HepG2 (cell line): ENCODE measurements around the gene BRD3. TPM values are rescaled to one million over a fixed set of nuclear protein-coding genes. Genes with fewer than 3 reads are reported as not detected.

Experiments
- ARID5B ChIP-seq: IDR thresholded peaks from 2 replicates; pipeline ENCODE4 v1.4.0; 2020; ENCODE audit warnings: mild to moderate bottlenecking, missing genetic modification reagents
- CEBPG ChIP-seq: IDR thresholded peaks from 2 replicates; pipeline ENCODE4 v1.6.1; 2016
- FOXA3 ChIP-seq: IDR thresholded peaks from 2 replicates; pipeline ENCODE4 v1.6.1; 2016; ENCODE audit warnings: missing genetic modification reagents, missing compliant biosample characterization
- GABPA ChIP-seq, 2 experiments: IDR thresholded peaks; 2 replicates each; pipeline ENCODE4 v1.6.1; 2011 to 2016; ENCODE audit warnings: low read depth in 2 of 2, low read length in 1 of 2, missing biosample characterization in 1 of 2, missing genetic modification characterization in 1 of 2
- MED1 ChIP-seq: sonication (generic); formaldehyde crosslinking; IDR thresholded peaks from 2 replicates; pipeline ENCODE4 v1.4.0; 2020; ENCODE audit warnings: missing genetic modification reagents
- NFE2 ChIP-seq: sonication (generic); formaldehyde crosslinking; IDR thresholded peaks from 2 replicates; pipeline ENCODE4 v1.4.0; 2020; ENCODE audit warnings: missing genetic modification reagents
- NR3C1 ChIP-seq: sonication (generic); formaldehyde crosslinking; IDR thresholded peaks from 2 replicates; pipeline ENCODE4 v1.4.0; 2020; ENCODE audit warnings: missing genetic modification reagents
- PAX8 ChIP-seq: sonication (generic); formaldehyde crosslinking; IDR thresholded peaks from 2 replicates; pipeline ENCODE4 v1.8.0; 2022; ENCODE audit warnings: mild to moderate bottlenecking, missing genetic modification reagents, borderline replicate concordance
- PRDM4 ChIP-seq: sonication (generic); formaldehyde crosslinking; IDR thresholded peaks from 2 replicates; pipeline ENCODE4 v1.9.0; 2021; ENCODE audit warnings: missing genetic modification reagents, borderline replicate concordance
- PRMT3 ChIP-seq: sonication (generic); formaldehyde crosslinking; IDR thresholded peaks from 2 replicates; pipeline ENCODE4 v1.8.1; 2022; ENCODE audit warnings: low read depth, mild to moderate bottlenecking, moderate library complexity, missing genetic modification reagents, borderline replicate concordance
- SATB2 ChIP-seq: sonication (generic); formaldehyde crosslinking; IDR thresholded peaks from 2 replicates; pipeline ENCODE4 v1.5.0; 2020; ENCODE audit warnings: missing genetic modification reagents
- YEATS2 ChIP-seq: sonication (generic); formaldehyde crosslinking; IDR thresholded peaks from 2 replicates; pipeline ENCODE4 v1.4.0; 2020; ENCODE audit warnings: missing genetic modification reagents, borderline replicate concordance
- ZBTB26 ChIP-seq: IDR thresholded peaks from 2 replicates; pipeline ENCODE4 v1.6.1; 2016; ENCODE audit warnings: missing compliant biosample characterization, missing genetic modification reagents, borderline replicate concordance
- ZBTB33 ChIP-seq: sonication (generic); formaldehyde crosslinking; IDR thresholded peaks from 2 replicates; pipeline ENCODE4 v1.4.0; 2020; ENCODE audit warnings: missing genetic modification reagents
- ZBTB38 ChIP-seq: sonication (generic); formaldehyde crosslinking; IDR thresholded peaks from 2 replicates; pipeline ENCODE4 v1.5.1; 2020; ENCODE audit warnings: mild to moderate bottlenecking, missing genetic modification reagents
- ZBTB7B ChIP-seq: sonication (generic); formaldehyde crosslinking; IDR thresholded peaks from 2 replicates; pipeline ENCODE4 v1.4.0; 2020; ENCODE audit warnings: missing genetic modification reagents
- ZMYM2 ChIP-seq: sonication (generic); formaldehyde crosslinking; IDR thresholded peaks from 2 replicates; pipeline ENCODE4 v1.8.0; 2022; ENCODE audit warnings: mild to moderate bottlenecking, missing genetic modification reagents
- ZNF24 ChIP-seq: fragments of 450-650 bp; IDR thresholded peaks from 2 replicates; pipeline ENCODE4 v1.6.1; 2017; ENCODE audit warnings: antibody characterized with exemption, mild to moderate bottlenecking
- ZNF329 ChIP-seq: sonication (generic); formaldehyde crosslinking; IDR thresholded peaks from 2 replicates; pipeline ENCODE4 v1.9.0; 2021; ENCODE audit warnings: low read depth, mild to moderate bottlenecking, missing genetic modification reagents
- ZNF430 ChIP-seq: sonication (generic); formaldehyde crosslinking; IDR thresholded peaks from 2 replicates; pipeline ENCODE4 v1.9.0; 2021; ENCODE audit warnings: mild to moderate bottlenecking, missing genetic modification reagents
- polyA plus RNA-seq, 8 experiments: library from polyadenylated mRNA; depleted of rRNA in 3 of 8; stranded (reverse) in 7 of 8; unstranded in 1 of 8; fragments of >200 nt; fragmentation: Illumina TruSeq in 4 of 8; extraction: Trizol in 4 of 8; gene quantifications; 2 replicates each; pipeline versions ENCODE4 v1.2.1 to v1.2.3, GENCODE V29; 2011 to 2016; ENCODE audit warnings: low read depth in 4 of 8, missing spikeins in 1 of 8, mixed read lengths in 1 of 8; ENCODE audit not compliant: insufficient read depth in 1 of 8
- total RNA-seq, 5 experiments: library from RNA; depleted of rRNA; stranded (reverse); fragments of >200 nt; fragmentation: Illumina TruSeq; extraction: Trizol; gene quantifications; 2 replicates each; pipeline ENCODE4 v1.2.3, GENCODE V29; 2016; ENCODE audit warnings: low read depth in 1 of 5

BRD3 gene
- total and polyA plus RNA-seq, 2 of the 13 experiments (the other 11 are each of a cell fraction or from before 2014, with no cell fraction given), result 5.9 to 12.9 TPM

GRCh38 chr9:133990366-133991213 is 77.2 kb downstream of the BRD3 start (continued):
- TF ChIP-seq GABPA (IDR thresholded peaks at IDR 0.05; ENCODE audit: low read depth, low read length) (no peak), GABPA (CRISPR knock-in tag; IDR thresholded peaks at IDR 0.05; ENCODE audit: low read depth) (peak; percentile 74), ARID5B (CRISPR knock-in tag) (peak; percentile 35; the same call in 1 of the 2 replicates), SATB2 (CRISPR knock-in tag) (no peak), ZNF430 (CRISPR knock-in tag) (peak; percentile 71; the same call in 1 of the 2 replicates), CEBPG (CRISPR knock-in tag) (peak; percentile 8; the same call in 1 of the 2 replicates), PRDM4 (no peak), YEATS2 (CRISPR knock-in tag) (no peak), ZBTB26 (CRISPR knock-in tag) (no peak), ZNF329 (CRISPR knock-in tag) (peak; percentile 61; the same call in 1 of the 2 replicates), ZMYM2 (CRISPR knock-in tag) (no peak), MED1 (CRISPR knock-in tag) (peak; percentile 66; the same call in 1 of the 2 replicates), ZBTB38 (CRISPR knock-in tag) (peak; percentile 41; the same call in 1 of the 2 replicates), NFE2 (CRISPR knock-in tag) (no peak), NR3C1 (no peak), ZBTB7B (peak; percentile 69), PAX8 (CRISPR knock-in tag) (no peak), ZNF24 (no peak), FOXA3 (CRISPR knock-in tag) (peak; percentile 43; the same call in 1 of the 2 replicates), ZBTB33 (CRISPR knock-in tag) (0 out of 2 replicates have a peak, but pooled peaks have one; percentile 36), PRMT3 (CRISPR knock-in tag) (no peak)
